HCT116 (cell line): ENCODE measurements around the gene MCTP2.

Experiments used
- CBX3 ChIP-seq: IDR thresholded peaks from 2 replicates; pipeline ENCODE4 v1.6.1; 2012; ENCODE audit warnings: low read depth
- EGR1 ChIP-seq: IDR thresholded peaks from 2 replicates; pipeline ENCODE4 v1.6.1; 2012; ENCODE audit warnings: low read depth
- POLR2A ChIP-seq: IDR thresholded peaks from 2 replicates; pipeline ENCODE4 v1.7.0; 2011; ENCODE audit warnings: borderline replicate concordance; ENCODE audit not compliant: insufficient read depth, insufficient read length; ENCODE audit errors: extremely low read depth
- RAD21 ChIP-seq: IDR thresholded peaks from 2 replicates; pipeline ENCODE4 v1.6.1; 2012; ENCODE audit warnings: low read depth, mild to moderate bottlenecking
- SIN3A ChIP-seq: IDR thresholded peaks from 2 replicates; pipeline ENCODE4 v1.6.1; 2012; ENCODE audit warnings: low read depth

GRCh38 chr15:94453227-94453988 is 222.0 kb downstream of the MCTP2 start:
- TF ChIP-seq RAD21 (no peak), EGR1 (no peak), POLR2A (no peak), CBX3 (no peak), SIN3A (no peak)
